ENCODE measurements around the gene ARHGEF4. TPM values are rescaled to one million over a fixed set of nuclear protein-coding genes. Genes with fewer than 3 reads are reported as not detected.

ARHGEF4 gene
- total and polyA plus RNA-seq, 2 experiments from 2014 or later = 26.0 to 82.2 TPM

DNA sequence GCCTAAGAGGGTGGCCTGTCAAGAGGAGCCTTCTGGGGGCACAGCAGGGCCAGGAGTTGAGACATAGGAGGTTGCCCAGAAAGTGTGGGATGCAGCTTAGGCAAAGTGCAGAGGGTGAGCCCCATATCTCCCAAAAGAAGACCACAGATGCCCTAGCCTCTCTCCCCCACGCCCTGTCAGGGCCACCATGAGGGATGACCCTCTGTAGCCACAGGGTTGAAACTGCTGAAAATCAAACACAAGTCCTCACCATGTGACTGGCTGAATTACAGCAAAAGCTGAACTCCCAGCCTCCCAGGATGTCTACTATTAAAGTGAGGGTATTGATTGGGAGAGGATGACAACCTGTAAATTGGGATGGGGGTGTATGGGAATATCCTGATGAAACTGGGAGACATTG, 37.4 kb upstream of the ARHGEF4 start:
- Histone ChIP-seq H3K27me3 (peaks cover 9% of the 10 kb centered on the region), H3K36me3 (no peaks in the 10 kb centered on the region), H3K4me3 (no peak overlapping the region), H3K9me3 (ENCODE audit: low read depth) (no peaks in the 10 kb centered on the region), H3K27ac (no peak overlapping the region), H3K4me1 (ENCODE audit: low read depth) (peaks cover 2% of the 10 kb centered on the region)
- TF ChIP-seq, protein P1, sequence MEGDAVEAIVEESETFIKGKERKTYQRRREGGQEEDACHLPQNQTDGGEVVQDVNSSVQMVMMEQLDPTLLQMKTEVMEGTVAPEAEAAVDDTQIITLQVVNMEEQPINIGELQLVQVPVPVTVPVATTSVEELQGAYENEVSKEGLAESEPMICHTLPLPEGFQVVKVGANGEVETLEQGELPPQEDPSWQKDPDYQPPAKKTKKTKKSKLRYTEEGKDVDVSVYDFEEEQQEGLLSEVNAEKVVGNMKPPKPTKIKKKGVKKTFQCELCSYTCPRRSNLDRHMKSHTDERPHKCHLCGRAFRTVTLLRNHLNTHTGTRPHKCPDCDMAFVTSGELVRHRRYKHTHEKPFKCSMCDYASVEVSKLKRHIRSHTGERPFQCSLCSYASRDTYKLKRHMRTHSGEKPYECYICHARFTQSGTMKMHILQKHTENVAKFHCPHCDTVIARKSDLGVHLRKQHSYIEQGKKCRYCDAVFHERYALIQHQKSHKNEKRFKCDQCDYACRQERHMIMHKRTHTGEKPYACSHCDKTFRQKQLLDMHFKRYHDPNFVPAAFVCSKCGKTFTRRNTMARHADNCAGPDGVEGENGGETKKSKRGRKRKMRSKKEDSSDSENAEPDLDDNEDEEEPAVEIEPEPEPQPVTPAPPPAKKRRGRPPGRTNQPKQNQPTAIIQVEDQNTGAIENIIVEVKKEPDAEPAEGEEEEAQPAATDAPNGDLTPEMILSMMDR (IDR thresholded peaks at IDR 0.05; ENCODE audit: low read depth, low read length) = no peak
- no peak for DNase-seq (ENCODE audit: low read depth in 1 of 2, low spot score in 1 of 2)

DNA sequence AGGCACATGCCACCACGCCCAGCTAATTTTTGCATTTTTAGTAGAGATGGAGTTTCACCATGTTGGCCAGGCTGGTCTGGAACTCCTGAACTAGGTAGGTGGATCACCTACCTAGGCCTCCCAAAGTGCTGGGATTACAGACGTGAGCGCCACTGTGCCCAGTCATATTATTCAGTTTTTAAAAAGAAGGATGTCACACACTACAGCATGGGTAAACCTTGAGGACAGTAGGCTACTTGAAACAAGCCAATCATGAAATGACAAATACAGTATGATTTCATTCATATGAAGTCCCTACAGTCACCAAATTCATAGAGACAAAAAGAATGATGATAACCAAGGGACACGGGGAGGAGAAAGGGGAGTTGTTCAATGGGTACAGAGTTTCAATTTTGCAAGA, 31.1 kb upstream of the ARHGEF4 start:
- DNase-seq (ENCODE audit: low read depth in 1 of 2, low spot score in 1 of 2) = no peak
- TF ChIP-seq, protein P1 (IDR thresholded peaks at IDR 0.05; ENCODE audit: low read depth, low read length) = no peak
- H3K4me3 ChIP-seq = no peak overlapping the region
- H3K27me3 ChIP-seq = no peaks in the 10 kb centered on the region
- no peaks in the 10 kb centered on the region for H3K4me1 ChIP-seq (ENCODE audit: low read depth)
- H3K36me3 ChIP-seq = no peaks in the 10 kb centered on the region
- no peaks in the 10 kb centered on the region for H3K9me3 ChIP-seq (ENCODE audit: low read depth)
- no peak overlapping the region for H3K27ac ChIP-seq

DNA sequence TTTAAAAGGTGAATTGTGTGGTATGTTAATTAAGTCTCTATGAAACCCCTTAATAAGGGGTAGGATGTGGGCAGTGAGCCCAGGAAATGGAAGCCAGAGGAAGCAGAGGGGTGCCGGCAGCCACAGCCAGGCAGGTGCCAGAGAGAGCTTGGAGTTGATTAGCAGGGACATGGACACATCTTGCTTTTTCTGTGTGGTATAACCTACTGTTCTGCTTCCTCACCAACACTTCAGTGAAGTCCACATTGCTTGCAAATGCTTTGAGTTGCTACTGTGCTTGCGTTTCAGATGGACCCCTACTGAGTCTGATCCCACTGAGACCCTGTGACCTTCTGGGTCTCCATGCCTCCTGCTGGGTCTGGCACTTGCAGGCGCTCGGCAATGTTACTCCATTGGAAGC, 30.3 kb upstream of the ARHGEF4 start:
- no peaks in the 10 kb centered on the region for H3K27me3 ChIP-seq
- TF ChIP-seq, protein P1 (IDR thresholded peaks at IDR 0.05; ENCODE audit: low read depth, low read length) = no peak
- no peaks in the 10 kb centered on the region for H3K36me3 ChIP-seq
- H3K4me3 ChIP-seq = no peak overlapping the region
- DNase-seq (ENCODE audit: low read depth in 1 of 2, low spot score in 1 of 2) = no peak
- no peak overlapping the region for H3K27ac ChIP-seq
- no peaks in the 10 kb centered on the region for H3K9me3 ChIP-seq (ENCODE audit: low read depth)
- H3K4me1 ChIP-seq (ENCODE audit: low read depth) = no peaks in the 10 kb centered on the region

DNA sequence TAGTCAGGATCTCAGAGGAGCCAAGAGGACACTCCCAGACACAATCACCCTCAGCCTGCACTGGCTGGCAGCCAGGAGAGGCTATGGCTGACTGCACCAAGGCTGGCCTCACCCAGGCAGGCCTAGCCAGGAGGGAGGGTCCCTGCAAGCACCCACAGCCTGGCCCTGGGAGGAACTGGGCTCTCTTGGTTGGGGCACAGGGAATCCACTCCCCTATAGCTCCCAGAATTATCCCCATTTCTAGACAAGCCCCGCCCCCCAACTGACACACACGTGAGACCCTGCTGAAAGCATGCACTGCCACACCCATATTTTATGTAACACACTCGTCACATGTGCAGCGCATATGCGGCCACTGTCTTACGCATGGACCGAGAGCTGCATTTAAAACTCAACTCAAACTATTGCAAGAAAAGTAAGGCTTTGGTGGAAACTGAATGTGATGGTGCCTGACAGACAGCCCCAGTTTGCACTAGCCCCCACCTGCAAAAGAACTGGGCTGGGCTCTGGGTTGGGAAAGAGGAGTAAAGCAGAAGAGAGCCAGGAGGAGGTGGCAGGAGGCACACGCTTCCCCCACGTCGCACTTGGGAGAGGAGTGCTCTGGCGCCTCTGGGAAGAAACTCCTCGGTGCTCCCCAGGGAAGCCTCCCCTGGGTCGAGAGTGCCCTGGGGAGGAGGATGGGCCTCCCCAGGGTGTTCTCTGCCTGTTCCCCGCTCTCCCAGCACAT, 28.9 kb upstream of the ARHGEF4 start:
- TF ChIP-seq, protein P1 (IDR thresholded peaks at IDR 0.05; ENCODE audit: low read depth, low read length) = no peak
- no peak overlapping the region for H3K4me3 ChIP-seq
- no peaks in the 10 kb centered on the region for H3K27me3 ChIP-seq
- H3K9me3 ChIP-seq (ENCODE audit: low read depth) = no peaks in the 10 kb centered on the region
- no peaks in the 10 kb centered on the region for H3K36me3 ChIP-seq
- no peaks in the 10 kb centered on the region for H3K4me1 ChIP-seq (ENCODE audit: low read depth)
- no peak for DNase-seq (ENCODE audit: low read depth in 1 of 2, low spot score in 1 of 2)
- H3K27ac ChIP-seq = no peak overlapping the region

DNA sequence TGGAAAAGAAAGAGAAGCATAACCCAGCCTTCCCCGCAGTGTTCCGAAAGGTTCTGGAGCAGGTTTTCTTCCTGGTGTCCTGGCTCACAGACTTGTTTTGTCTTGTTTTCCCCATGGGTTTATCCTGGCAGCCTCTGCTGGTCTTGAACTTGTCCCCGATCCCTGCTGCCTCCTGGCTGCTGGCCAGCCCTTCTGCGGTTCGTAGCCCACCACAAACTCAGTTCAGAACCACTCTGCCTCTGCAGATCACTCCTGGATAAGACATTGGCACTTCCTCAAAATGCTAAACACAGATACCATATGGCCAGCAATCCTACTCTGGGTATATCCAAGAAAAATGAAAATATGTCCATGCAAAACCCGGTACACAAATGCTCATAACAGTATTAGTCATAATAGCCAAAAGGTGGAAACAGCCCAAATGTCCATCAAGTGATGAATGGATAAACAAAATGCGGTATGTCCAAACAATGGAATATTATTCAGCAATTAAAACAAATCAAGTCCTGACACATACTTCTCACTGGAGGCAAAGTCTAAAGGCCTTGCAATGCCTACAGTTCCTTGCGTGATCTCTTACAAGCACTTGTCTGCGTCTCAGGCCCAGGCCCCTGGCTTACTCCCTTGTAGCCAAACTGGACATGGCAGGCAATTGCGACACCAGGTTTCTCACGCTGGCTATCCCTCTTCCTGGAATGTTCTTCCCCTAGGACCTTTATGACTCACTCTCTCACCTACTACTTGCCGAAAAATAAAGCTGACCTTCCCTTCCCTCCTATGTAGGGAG, 28.0 kb upstream of the ARHGEF4 start:
- Histone ChIP-seq H3K4me3 (no peak overlapping the region), H3K27ac (no peak overlapping the region), H3K27me3 (no peaks in the 10 kb centered on the region), H3K36me3 (no peaks in the 10 kb centered on the region), H3K9me3 (ENCODE audit: low read depth) (no peaks in the 10 kb centered on the region), H3K4me1 (ENCODE audit: low read depth) (no peaks in the 10 kb centered on the region)
- TF ChIP-seq, protein P1 (IDR thresholded peaks at IDR 0.05; ENCODE audit: low read depth, low read length) = no peak
- DNase-seq (ENCODE audit: low read depth in 1 of 2, low spot score in 1 of 2) = peak in 1 of 2 donors; percentile 72
